ENCODE data around the gene CHST9. TPM values are rescaled to one million over a fixed set of nuclear protein-coding genes. Genes with fewer than 3 reads are reported as not detected.

CHST9 gene
- total and polyA plus RNA-seq, 2 experiments from 2014 or later, result 15.5 to 16.8 TPM

DNA sequence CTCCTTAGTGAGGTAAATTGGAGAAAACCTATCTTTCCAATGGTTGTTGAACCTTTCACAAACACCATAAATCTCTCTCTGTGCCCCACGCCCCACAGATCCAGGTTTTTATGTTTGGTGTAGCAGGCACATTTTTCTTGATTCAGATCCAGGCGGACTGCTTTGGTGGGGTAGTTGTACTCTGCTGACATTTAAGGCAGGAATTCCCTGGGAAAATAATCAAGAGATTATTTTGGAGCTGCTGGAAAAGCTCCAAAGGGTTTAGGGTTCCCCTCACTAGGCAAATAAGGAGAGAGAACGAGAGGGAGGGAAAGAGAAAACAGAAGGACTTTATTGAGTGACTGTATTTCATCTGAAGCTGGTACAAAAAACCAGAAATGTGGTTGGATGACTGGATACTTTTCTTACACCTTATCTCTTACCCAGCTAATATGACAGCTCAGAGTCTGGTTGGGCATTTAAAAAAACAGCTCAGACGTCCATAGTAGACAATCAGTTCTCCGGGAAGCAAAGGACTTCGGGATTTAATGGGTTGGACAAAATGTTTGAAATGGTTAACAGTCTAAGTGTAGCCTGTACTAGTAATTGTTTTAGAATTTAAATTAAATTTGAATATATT lies 316.0 kb downstream of the CHST9 start:
- no peak overlapping the region for H3K4me3 Mint-ChIP-seq
- H3K27me3 ChIP-seq (ENCODE audit: insufficient read depth), result peaks cover 4% of the 10 kb centered on the region; the same call in 1 of the 2 replicates
- peaks cover 4% of the 10 kb centered on the region; the same call in 1 of the 2 replicates for H3K9me2 ChIP-seq (ENCODE audit: insufficient read depth)
- no peak overlapping the region for H2AFZ ChIP-seq
- H3K4me1 Mint-ChIP-seq, result peaks cover 32% of the 10 kb centered on the region
- no peaks in the 10 kb centered on the region for H3K36me3 Mint-ChIP-seq (ENCODE audit: low read depth)
- no peaks in the 10 kb centered on the region for H3K79me2 ChIP-seq (replicated peaks; ENCODE audit: insufficient read depth)
- H3K27ac ChIP-seq (ENCODE audit: low read depth), result no peak overlapping the region
- H3K27ac Mint-ChIP-seq, result no peak overlapping the region
- H3K36me3 ChIP-seq (ENCODE audit: insufficient read depth), result no peaks in the 10 kb centered on the region
- H3K27me3 Mint-ChIP-seq (ENCODE audit: insufficient read depth, low read depth, poor library complexity), result no peaks in the 10 kb centered on the region
- no peak overlapping the region for H3K4me3 ChIP-seq
- no peaks in the 10 kb centered on the region for H4K20me1 ChIP-seq (replicated peaks; ENCODE audit: insufficient read depth)
- no peaks in the 10 kb centered on the region; the same call in 1 of the 2 replicates for H3F3A ChIP-seq (replicated peaks; ENCODE audit: low read depth)
- no peak for ATAC-seq
- no peak overlapping the region for H3K4me2 ChIP-seq
- no peak for DNase-seq (ENCODE audit: low spot score)
- TF ChIP-seq CREB1 (CRISPR knock-in tag; IDR thresholded peaks at IDR 0.05; ENCODE audit: low read depth), result no peak
- TF ChIP-seq NANOG (IDR thresholded peaks at IDR 0.05; ENCODE audit: borderline replicate concordance), result no peak
- no peak for TF ChIP-seq POLR2AphosphoS5 (IDR thresholded peaks at IDR 0.05; ENCODE audit: low read depth)
- TF ChIP-seq, protein P1, sequence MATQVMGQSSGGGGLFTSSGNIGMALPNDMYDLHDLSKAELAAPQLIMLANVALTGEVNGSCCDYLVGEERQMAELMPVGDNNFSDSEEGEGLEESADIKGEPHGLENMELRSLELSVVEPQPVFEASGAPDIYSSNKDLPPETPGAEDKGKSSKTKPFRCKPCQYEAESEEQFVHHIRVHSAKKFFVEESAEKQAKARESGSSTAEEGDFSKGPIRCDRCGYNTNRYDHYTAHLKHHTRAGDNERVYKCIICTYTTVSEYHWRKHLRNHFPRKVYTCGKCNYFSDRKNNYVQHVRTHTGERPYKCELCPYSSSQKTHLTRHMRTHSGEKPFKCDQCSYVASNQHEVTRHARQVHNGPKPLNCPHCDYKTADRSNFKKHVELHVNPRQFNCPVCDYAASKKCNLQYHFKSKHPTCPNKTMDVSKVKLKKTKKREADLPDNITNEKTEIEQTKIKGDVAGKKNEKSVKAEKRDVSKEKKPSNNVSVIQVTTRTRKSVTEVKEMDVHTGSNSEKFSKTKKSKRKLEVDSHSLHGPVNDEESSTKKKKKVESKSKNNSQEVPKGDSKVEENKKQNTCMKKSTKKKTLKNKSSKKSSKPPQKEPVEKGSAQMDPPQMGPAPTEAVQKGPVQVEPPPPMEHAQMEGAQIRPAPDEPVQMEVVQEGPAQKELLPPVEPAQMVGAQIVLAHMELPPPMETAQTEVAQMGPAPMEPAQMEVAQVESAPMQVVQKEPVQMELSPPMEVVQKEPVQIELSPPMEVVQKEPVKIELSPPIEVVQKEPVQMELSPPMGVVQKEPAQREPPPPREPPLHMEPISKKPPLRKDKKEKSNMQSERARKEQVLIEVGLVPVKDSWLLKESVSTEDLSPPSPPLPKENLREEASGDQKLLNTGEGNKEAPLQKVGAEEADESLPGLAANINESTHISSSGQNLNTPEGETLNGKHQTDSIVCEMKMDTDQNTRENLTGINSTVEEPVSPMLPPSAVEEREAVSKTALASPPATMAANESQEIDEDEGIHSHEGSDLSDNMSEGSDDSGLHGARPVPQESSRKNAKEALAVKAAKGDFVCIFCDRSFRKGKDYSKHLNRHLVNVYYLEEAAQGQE (IDR thresholded peaks at IDR 0.05; ENCODE audit: unreplicated experiment), result no peak
- no peak for TF ChIP-seq EZH2phosphoT487 (IDR thresholded peaks at IDR 0.05; ENCODE audit: unreplicated experiment)
- TF ChIP-seq STAT1 (IDR thresholded peaks at IDR 0.05; ENCODE audit: unreplicated experiment), result no peak
- no peak for TF ChIP-seq ZNF114 (CRISPR knock-in tag; IDR thresholded peaks at IDR 0.05)
- no peak for TF ChIP-seq CTCF (conservative IDR thresholded peaks at IDR 0.05; ENCODE audit: low read depth in 2 of 2)
- TF ChIP-seq JUNB (IDR thresholded peaks at IDR 0.05; ENCODE audit: unreplicated experiment), result no peak
- no peaks in the 10 kb centered on the region for H3K9me3 Mint-ChIP-seq
- H3K4me1 ChIP-seq (ENCODE audit: insufficient read depth), result peaks cover 17% of the 10 kb centered on the region

DNA sequence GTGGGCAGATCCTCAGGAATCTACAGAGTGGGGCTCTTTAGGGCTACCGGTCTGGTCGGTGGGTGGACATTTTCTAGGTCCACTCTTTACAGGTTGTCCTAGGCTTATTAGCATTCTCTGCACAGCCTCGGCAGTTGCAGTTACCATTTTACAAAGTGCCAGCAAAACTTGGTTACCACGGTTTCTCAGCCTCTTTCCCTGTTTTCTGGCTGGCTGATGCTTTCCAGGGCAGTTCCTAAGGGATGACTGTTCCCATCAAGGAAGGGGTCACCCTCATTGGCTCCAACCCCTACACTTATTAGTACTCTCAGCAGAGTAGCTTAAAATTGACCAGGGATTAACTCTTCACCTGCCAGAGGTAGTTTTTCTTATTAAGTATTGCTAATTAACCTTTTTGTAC lies 317.6 kb downstream of the CHST9 start:
- Mint-ChIP-seq H3K9me3 (no peaks in the 10 kb centered on the region), H3K4me1 (peaks cover 41% of the 10 kb centered on the region), H3K36me3 (ENCODE audit: low read depth) (no peaks in the 10 kb centered on the region), H3K4me3 (no peak overlapping the region), H3K27ac (no peak overlapping the region), H3K27me3 (ENCODE audit: insufficient read depth, low read depth, poor library complexity) (peaks cover 5% of the 10 kb centered on the region)
- Histone ChIP-seq H3K79me2 (replicated peaks; ENCODE audit: insufficient read depth) (no peaks in the 10 kb centered on the region), H3F3A (replicated peaks; ENCODE audit: low read depth) (no peaks in the 10 kb centered on the region; the same call in 1 of the 2 replicates), H3K27ac (ENCODE audit: low read depth) (no peak overlapping the region), H4K20me1 (replicated peaks; ENCODE audit: insufficient read depth) (no peaks in the 10 kb centered on the region), H2AFZ (no peak overlapping the region), H3K4me3 (no peak overlapping the region), H3K4me1 (ENCODE audit: insufficient read depth) (peaks cover 28% of the 10 kb centered on the region), H3K36me3 (ENCODE audit: insufficient read depth) (no peaks in the 10 kb centered on the region), H3K27me3 (ENCODE audit: insufficient read depth) (peaks cover 12% of the 10 kb centered on the region; the same call in 1 of the 2 replicates), H3K4me2 (no peak overlapping the region), H3K9me2 (ENCODE audit: insufficient read depth) (peaks cover 4% of the 10 kb centered on the region; the same call in 1 of the 2 replicates)
- DNase-seq (ENCODE audit: low spot score) (no peak), ATAC-seq (no peak)
- no peak for TF ChIP-seq POLR2AphosphoS5 (IDR thresholded peaks at IDR 0.05; ENCODE audit: low read depth)
- no peak for TF ChIP-seq EZH2phosphoT487 (IDR thresholded peaks at IDR 0.05; ENCODE audit: unreplicated experiment)
- TF ChIP-seq EZH2 (IDR thresholded peaks at IDR 0.05; ENCODE audit: low read depth, unreplicated experiment), result no peak
- TF ChIP-seq, protein P2, sequence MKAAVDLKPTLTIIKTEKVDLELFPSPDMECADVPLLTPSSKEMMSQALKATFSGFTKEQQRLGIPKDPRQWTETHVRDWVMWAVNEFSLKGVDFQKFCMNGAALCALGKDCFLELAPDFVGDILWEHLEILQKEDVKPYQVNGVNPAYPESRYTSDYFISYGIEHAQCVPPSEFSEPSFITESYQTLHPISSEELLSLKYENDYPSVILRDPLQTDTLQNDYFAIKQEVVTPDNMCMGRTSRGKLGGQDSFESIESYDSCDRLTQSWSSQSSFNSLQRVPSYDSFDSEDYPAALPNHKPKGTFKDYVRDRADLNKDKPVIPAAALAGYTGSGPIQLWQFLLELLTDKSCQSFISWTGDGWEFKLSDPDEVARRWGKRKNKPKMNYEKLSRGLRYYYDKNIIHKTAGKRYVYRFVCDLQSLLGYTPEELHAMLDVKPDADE (IDR thresholded peaks at IDR 0.05), result no peak
